Transverse colon (tissue), 4 donors: ENCODE results near the gene ANXA6. TPM values are rescaled to one million over a fixed set of nuclear protein-coding genes. Genes with fewer than 3 reads are reported as not detected.

Source experiments
- DNase-seq: peaks from one replicate; pipeline ENCODE4 v3.0.0-alpha.2; 2019
- H3K27ac ChIP-seq, 4 donors: fragments of 200-600 bp; sonication (generic); 2 replicates each; pipeline ENCODE4 v1.5.1; 2016 to 2018; ENCODE audit warnings: inconsistent platforms in 4 of 4
- H3K27me3 ChIP-seq: fragments of 200-600 bp; sonication (generic); 2 replicates; pipeline ENCODE4 v1.5.1; 2017; ENCODE audit warnings: inconsistent platforms
- H3K36me3 ChIP-seq, 4 donors: fragments of 200-600 bp; sonication (generic); 2 replicates each; pipeline ENCODE4 v1.5.1; 2017 to 2019; ENCODE audit warnings: inconsistent platforms in 4 of 4
- H3K4me1 ChIP-seq, 4 donors: fragments of 200-600 bp; sonication (generic); 2 replicates each; pipeline ENCODE4 v1.5.1; 2017 to 2020; ENCODE audit warnings: inconsistent platforms in 4 of 4
- H3K4me3 ChIP-seq, 4 donors: fragments of 200-600 bp; sonication (generic); 1 replicate in 1 of 4; 2 replicates in 3 of 4; pipeline versions ENCODE4 v1.5.1 to v1.6.1; 2017 to 2019; ENCODE audit warnings: inconsistent platforms in 4 of 4
- H3K9me3 ChIP-seq, 2 donors: fragments of 200-600 bp; sonication (generic); 2 replicates each; pipeline ENCODE4 v1.5.1; 2017 to 2019; ENCODE audit warnings: inconsistent platforms in 2 of 2
- CTCF ChIP-seq, 5 experiments: fragments of 200-600 bp in 3 of 5; fragments of 450-650 bp in 2 of 5; sonication (generic) in 3 of 5; IDR thresholded peaks; 1 replicate in 2 of 5; 2 replicates in 3 of 5; pipeline ENCODE4 v1.5.1; 2016 to 2017; ENCODE audit warnings: antibody characterized with exemption in 5 of 5, inconsistent platforms in 3 of 5, mild to moderate bottlenecking in 2 of 5, moderate library complexity in 1 of 5
- EP300 ChIP-seq: sonication (generic); formaldehyde crosslinking; IDR thresholded peaks from one replicate; pipeline ENCODE4 v1.6.1; 2017; ENCODE audit warnings: antibody characterized with exemption, low read depth
- POLR2A ChIP-seq: fragments of 450-650 bp; IDR thresholded peaks from one replicate; pipeline ENCODE4 v1.6.1; 2016; ENCODE audit warnings: antibody characterized with exemption, mild to moderate bottlenecking, moderate library complexity
- POLR2AphosphoS5 ChIP-seq, 3 donors: sonication (generic); formaldehyde crosslinking; IDR thresholded peaks; one replicate each; pipeline ENCODE4 v1.6.1; 2016; ENCODE audit warnings: antibody characterized with exemption in 3 of 3
- WGBS, 2 donors: methylation state at CpG; one replicate each; pipeline ENCODE4 v1.1.5; 2018; ENCODE audit warnings: low coverage in 1 of 2; 5-methylcytosine and 5-hydroxymethylcytosine counted together
- in situ Hi-C, 4 donors: fragments of 200-750 bp; cut with MboI; loops; one replicate each; pipeline versions ENCODE4 v1.15.0 to v1.15.1; 2017; ENCODE audit warnings: low sequenced_read_pairs in 3 of 4, low pct_ligation_motif_present in 1 of 4, low pct_unique_long_range_greater_than_20kb in 1 of 4
- intact Hi-C: fragments of 100-400 bp; cut with DNase I; formaldehyde crosslinking; loops from one replicate; pipeline ENCODE4 v1.15.1; 2023; ENCODE audit warnings: low total_unique reads
- total RNA-seq, 4 donors: library from RNA; depleted of rRNA; stranded (reverse); fragments of >200 nt; gene quantifications; one replicate each; pipeline ENCODE4 v1.1.0, GENCODE V29; 2016

The ANXA6 gene
- total RNA-seq, 4 donors from 2014 or later: 19.1 to 79.0 (median 55.3) TPM

- 89 to 100% methylated on average over 2 of the region's 2 CpGs for WGBS, 2 donors
- Histone ChIP-seq H3K9me3 (no peaks in the 10 kb centered on the region), H3K36me3 (no peaks in the 10 kb centered on the region), H3K27ac (no peak overlapping the region), H3K4me1 (peaks cover 41 to 50% (median 46%) of the 10 kb centered on the region in 4 donors), H3K27me3 (no peaks in the 10 kb centered on the region), H3K4me3 (no peak overlapping the region)
- intact Hi-C loops (no loop called here), in situ Hi-C loops (no loop called here)
- no peak for TF ChIP-seq POLR2A
- no peak for TF ChIP-seq CTCF (IDR thresholded peaks at IDR 0.05)
- no peak for TF ChIP-seq EP300
- no peak for TF ChIP-seq POLR2AphosphoS5 (IDR thresholded peaks at IDR 0.05)
- DNase-seq: no peak
These were observed 67.9 kb downstream of the ANXA6 start for GRCh38 chr5:151089726-151090125.

GRCh38 chr5:151088986-151089385 is 68.6 kb downstream of the ANXA6 start:
- H3K9me3 ChIP-seq: no peaks in the 10 kb centered on the region
- no peak for DNase-seq
- H3K4me3 ChIP-seq: no peak overlapping the region
- TF ChIP-seq POLR2A: no peak
- TF ChIP-seq POLR2AphosphoS5 (IDR thresholded peaks at IDR 0.05): no peak
- no peak for TF ChIP-seq CTCF (IDR thresholded peaks at IDR 0.05)
- TF ChIP-seq EP300: no peak
- no peaks in the 10 kb centered on the region for H3K27me3 ChIP-seq
- H3K4me1 ChIP-seq: peaks cover 37 to 50% (median 41%) of the 10 kb centered on the region in 4 donors
- in situ Hi-C loops (no loop called here), intact Hi-C loops (no loop called here)
- no peak overlapping the region for H3K27ac ChIP-seq
- WGBS, 2 donors: 69 to 83% methylated on average over 2 to 4 of the region's 4 CpGs
- H3K36me3 ChIP-seq: no peaks in the 10 kb centered on the region

- Histone ChIP-seq H3K27ac (peak overlapping the region in 3 of 4 donors; percentile 97 to 99 (median 99)), H3K36me3 (no peaks in the 10 kb centered on the region), H3K9me3 (no peaks in the 10 kb centered on the region), H3K4me3 (no peak overlapping the region), H3K4me1 (peaks cover 30 to 51% (median 42%) of the 10 kb centered on the region in 4 donors), H3K27me3 (no peaks in the 10 kb centered on the region)
- TF ChIP-seq EP300 (no peak), POLR2A (no peak), POLR2AphosphoS5 (IDR thresholded peaks at IDR 0.05) (no peak), CTCF (IDR thresholded peaks at IDR 0.05) (no peak)
- in situ Hi-C loops (no loop called here), intact Hi-C loops (no loop called here)
- no peak for DNase-seq
- WGBS, 2 donors: 88% methylated on average over 7 of the region's 7 CpGs; no CpG with 5 or more reads in 1 of the 2 donors
These were observed 70.1 kb downstream of the ANXA6 start for GRCh38 chr5:151087486-151087885.

GRCh38 chr5:151086905-151087360 is 70.6 kb downstream of the ANXA6 start:
- TF ChIP-seq POLR2AphosphoS5 (IDR thresholded peaks at IDR 0.05) (peak in 2 of 3 donors; percentile 25 to 73), POLR2A (no peak)
- Histone ChIP-seq H3K27me3 (no peaks in the 10 kb centered on the region), H3K4me3 (peak overlapping the region in 1 of 4 donors; percentile 19), H3K27ac (peak overlapping the region; percentile 97 to 99 (median 98)), H3K9me3 (no peaks in the 10 kb centered on the region), H3K4me1 (peaks cover 35 to 56% (median 47%) of the 10 kb centered on the region in 4 donors), H3K36me3 (no peaks in the 10 kb centered on the region)
- in situ Hi-C loops: no loop called here
- DNase-seq: peak; percentile 79
- WGBS, 2 donors: 31% methylated on average over 10 of the region's 10 CpGs; no CpG with 5 or more reads in 1 of the 2 donors
- intact Hi-C loops: no loop called here
